Activated CD4-positive, alpha-beta T cell treated with anti-CD3 and anti-CD28 coated beads for 4 hours (primary cell): Measurements from ENCODE around the gene EIF3I.

Experiments
- DNase-seq, 2 donors: peaks; one replicate each; pipeline ENCODE4 v3.0.0-alpha.2; 2020

EIF3I gene

GRCh38 chr1:32198237-32199042 is 23.8 kb upstream of the EIF3I start:
- DNase-seq, result no peak

DNA sequence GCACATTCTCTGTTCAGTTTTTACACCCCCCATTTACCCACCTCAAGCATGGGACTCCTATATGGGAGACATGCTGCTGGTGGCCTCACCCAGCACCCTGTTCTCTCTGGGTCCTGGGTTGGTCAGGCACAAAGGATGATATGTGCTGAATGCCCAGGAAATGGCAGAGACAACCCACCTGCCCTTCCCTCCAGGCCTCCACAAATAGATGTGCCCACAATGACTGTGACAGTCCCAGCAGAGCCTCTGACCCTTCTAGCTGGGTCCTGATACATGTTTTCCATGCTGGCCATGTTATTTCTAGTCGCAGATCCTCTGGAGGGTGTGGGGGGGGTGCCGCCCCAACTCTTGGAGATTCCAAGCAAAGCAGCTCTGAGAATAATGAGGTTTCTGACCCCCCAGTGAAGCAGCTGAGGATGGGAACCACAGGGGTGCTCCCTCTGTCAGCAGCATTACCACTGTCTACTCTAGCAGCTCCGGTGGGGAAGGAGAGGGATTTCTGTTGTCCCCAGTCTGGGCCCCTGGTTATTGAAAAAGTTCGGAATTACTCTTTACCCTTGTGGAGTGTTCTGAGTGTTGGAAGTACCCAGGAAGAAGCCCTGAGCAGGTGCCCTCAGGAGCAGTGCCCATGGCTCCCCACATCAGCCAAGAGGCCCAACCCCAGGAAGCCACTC is 23.0 kb upstream of the EIF3I start:
- no peak for DNase-seq

DNA sequence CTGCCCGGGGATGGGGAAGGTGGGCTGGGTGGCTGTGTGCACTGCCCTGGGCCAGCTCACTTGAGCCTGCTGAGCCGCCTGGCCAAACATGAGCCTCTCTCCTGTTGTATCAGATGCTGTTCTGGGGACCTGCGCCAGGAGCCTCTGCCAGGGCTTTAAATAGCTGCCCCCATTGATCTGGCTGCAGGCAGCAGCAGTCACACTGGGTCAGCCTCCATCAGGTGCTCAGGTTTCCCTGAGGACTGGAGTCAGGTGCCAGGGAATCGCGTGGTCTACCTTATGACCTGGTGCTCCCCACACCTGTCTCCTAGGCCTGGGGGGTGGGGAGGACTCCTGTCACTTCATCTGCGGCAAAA is 22.5 kb upstream of the EIF3I start:
- DNase-seq, result no peak

GRCh38 chr1:32200226-32201010 is 21.8 kb upstream of the EIF3I start, which contains the start of gene CCDC28B:
Gene CCDC28B, plus strand, starts transcription at chr1:32200595. Its CDS starts 1,341 bp downstream, at chr1:32201936.
- DNase-seq, result peak; percentile 45 to 48

- DNase-seq, result peak; percentile 69 to 70
Measured at GRCh38 chr1:32201011-32201855, 21.0 kb upstream of the EIF3I start.

- no peak for DNase-seq
Measured at GRCh38 chr1:32204943-32205361, 17.3 kb upstream of the EIF3I start.

GRCh38 chr1:32205401-32206370 is 16.5 kb upstream of the EIF3I start, which contains the start of gene IQCC:
Gene IQCC, plus strand, starts transcription at chr1:32205671. Its CDS starts 11 bp downstream, at chr1:32205682.
- peak; percentile 84 to 85 for DNase-seq

- DNase-seq, result no peak
Measured at GRCh38 chr1:32208469-32208868, 13.7 kb upstream of the EIF3I start.

DNA sequence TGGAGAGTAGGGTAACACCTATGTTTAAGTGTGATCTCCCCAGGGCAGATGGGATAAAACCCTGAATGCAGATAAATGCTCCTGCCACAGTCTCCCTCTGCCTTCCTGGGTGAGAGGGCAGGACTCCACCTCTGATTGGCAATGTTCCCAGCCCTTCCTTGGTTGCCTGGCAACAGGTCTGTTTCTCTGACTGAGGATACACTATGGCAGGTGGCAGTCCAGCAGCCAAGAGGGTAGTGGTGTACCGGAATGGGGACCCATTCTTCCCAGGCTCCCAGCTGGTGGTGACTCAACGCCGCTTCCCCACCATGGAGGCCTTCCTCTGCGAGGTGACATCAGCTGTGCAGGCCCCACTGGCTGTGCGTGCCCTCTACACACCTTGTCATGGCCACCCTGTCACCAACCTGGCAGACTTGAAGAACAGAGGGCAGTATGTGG is 13.3 kb upstream of the EIF3I start, which contains the start of gene DCDC2B:
TSS of gene DCDC2B (plus strand) at position 199 of the 438 bp plus-strand sequence. CDS start at position 204, 5 bp downstream.
- no peak for DNase-seq

GRCh38 chr1:32215629-32216480 is 6.4 kb upstream of the EIF3I start:
- peak; percentile 58 to 67 for DNase-seq

DNA sequence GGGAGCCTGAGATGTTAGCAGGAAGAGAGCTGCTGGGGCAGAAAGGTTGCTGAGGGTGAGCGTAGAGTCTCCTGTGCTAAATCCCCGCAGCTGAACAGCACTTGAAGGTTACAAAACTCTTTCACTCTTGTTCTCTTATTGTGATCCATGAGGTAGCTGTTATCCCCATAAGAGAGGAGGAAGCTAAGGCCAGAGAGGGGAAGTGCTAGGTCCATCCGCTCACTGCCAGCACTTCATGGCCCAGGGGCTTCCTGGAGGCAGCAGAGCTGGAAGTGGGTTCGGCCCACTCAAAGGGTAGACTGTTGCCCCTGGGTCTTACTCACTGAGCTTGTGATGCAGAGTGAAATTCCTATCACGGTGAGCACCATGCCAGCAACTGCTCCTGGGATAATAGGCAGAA is 5.6 kb upstream of the EIF3I start:
- DNase-seq, result no peak

- no peak for DNase-seq
Measured at GRCh38 chr1:32219022-32219421, 3.2 kb upstream of the EIF3I start.

- no peak for DNase-seq
Measured at GRCh38 chr1:32220746-32221580, 1.2 kb upstream of the EIF3I start.

DNA sequence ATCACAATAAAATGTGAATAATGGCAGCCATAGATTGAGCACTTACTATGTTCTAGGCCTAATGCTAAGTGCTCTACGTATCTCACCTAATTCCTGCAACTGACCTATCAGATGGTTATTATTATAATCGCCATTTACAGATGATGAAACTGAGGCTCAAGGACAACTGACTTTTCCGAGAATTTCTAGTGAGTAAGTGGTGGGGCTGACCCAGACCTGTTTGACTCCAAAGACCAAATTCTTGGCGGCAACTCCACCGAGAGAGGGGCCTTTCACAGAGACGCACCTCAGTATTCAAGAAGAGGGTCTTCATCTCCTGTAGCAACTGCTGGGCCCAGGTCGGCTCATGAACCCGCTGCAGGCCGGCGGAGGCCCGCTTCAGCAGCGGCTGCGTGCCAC is 627 bp upstream of the EIF3I start:
- no peak for DNase-seq

DNA sequence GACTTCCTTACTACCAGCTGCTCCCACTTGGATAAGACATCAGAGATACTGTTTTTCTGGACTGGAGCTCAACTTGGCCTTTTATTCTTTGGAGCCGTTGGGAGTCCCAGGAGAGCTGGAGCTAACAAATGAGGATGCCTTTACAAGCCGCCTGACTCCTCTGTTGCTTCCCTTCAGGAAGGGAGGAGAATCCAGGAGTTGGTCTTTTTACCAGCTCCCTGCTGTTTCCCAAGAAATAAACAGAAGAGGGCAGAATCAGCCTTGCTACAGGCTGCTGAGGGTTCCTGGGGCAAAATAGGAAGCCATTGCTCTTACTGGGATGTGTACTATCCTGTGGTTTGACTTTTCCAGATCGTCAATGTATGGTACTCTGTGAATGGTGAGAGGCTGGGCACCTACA is 1.5 kb downstream of the EIF3I start:
- no peak for DNase-seq

DNA sequence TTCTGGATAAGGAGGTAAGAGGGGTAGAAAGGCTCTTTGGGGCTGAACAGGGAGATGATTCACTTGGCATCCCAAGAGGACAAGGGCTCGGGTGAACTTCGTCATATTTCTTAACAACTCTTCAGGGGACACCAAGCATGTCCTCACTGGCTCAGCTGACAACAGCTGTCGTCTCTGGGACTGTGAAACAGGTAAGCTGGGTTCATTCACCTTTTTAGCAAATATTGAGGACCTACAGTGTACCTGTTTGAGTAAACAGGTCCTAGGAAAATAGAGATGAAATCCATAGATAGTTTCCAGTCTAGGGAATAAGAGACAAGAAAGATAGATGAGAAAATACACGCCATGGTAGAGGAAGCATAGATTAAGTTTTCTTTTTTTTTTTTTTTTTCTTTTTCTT is 2.1 kb downstream of the EIF3I start:
- no peak for DNase-seq

GRCh38 chr1:32228771-32229170 is 6.6 kb downstream of the EIF3I start:
- no peak for DNase-seq

DNA sequence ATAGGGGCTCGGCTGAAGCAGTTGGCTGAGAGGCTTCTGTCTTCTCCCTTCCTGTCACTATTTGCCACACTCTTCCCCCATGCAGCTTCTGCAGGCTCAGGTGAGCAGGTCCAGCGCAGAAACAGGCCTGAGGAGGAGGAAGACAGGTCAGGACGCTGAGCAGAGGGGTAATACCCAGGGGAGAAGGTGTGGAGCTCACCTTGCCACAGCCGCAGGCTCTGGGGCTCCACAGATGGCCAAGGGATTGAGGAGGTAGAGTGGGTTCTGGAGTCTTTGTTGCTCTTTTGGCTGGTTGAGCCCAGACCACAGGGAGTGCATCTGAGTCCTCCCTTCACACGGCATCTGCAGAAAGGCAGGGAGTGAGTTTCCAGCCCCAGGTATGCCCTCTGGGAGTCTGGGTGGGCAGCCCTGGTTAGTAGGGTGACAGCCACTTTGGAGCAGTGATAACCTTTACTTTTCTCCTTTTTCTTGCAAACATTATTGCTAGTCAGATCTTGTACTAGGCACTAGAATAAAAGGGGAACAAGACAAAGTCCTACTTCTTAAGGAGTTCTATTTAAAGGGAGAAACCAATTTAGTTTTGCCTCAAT is 9.7 kb downstream of the EIF3I start:
- no peak for DNase-seq
